Measurements from ENCODE around the gene HNRNPUL1. TPM values are rescaled to one million over a fixed set of nuclear protein-coding genes. Genes with fewer than 3 reads are reported as not detected.

Gene HNRNPUL1
- total and polyA plus RNA-seq, 9 of the 15 experiments (the other 6 are each of a cell fraction or from before 2014, with no cell fraction given), result 7.3 to 211 (median 85.0) TPM

DNA sequence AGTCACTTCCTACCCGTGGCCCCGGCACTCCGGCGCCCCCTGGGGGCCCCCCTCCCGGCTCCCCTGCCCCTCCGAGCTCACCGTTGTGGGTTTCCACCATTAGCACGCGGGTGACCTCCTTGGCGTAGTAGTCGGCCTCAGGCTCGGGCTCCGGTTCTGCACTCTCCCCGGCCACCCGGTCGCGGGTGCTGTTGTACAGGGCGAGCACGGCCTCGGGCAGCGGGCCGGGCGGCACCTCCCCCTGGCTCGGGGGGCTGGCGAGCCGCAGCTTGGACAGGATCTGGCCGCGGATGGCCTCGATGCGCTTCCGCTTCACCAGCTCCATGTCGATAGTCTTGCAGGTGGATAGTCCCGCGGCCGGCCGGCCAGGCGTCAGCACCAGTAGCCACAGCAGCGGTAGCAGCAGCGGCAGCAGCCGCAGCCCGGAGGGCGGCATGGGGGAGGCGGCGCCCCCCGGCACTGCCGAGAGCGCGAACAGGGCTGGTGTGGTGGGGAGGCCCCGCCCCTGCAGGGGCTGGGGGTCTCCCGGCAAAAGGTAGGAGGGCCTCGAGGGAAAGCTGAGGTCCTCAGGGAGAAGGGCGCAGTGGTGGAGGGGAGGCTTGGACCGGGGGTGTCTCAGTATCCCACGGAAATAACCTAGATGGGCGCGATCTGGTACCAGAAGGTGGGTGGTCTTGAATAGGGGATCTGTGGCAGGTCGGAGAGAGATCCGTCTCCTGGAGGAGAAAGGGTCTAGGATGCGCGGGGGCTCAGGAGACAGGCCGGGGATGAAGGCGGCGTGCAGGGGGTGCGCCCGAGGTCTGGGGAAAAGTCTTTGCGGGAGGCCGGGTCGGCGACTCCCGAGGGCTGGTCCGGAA, 88.7 kb downstream of the HNRNPUL1 start (continued):
- no peak for TF ChIP-seq CHCHD3 (CRISPR knock-in tag; IDR thresholded peaks at IDR 0.05)
- no peak for TF ChIP-seq TAF7 (tag; IDR thresholded peaks at IDR 0.05)
- peak; percentile 64 for TF ChIP-seq CXXC5 (CRISPR knock-in tag; IDR thresholded peaks at IDR 0.05)
- no peak for TF ChIP-seq KLF16 (IDR thresholded peaks at IDR 0.05)
- TF ChIP-seq MTF1 (CRISPR knock-in tag; IDR thresholded peaks at IDR 0.05; ENCODE audit: borderline replicate concordance), result no peak
- TF ChIP-seq EP400 (IDR thresholded peaks at IDR 0.05), result peak; percentile 91
- peak; percentile 62; the same call in 1 of the 2 replicates for TF ChIP-seq POLR2A (conservative IDR thresholded peaks at IDR 0.05)
- TF ChIP-seq ARHGAP35 (IDR thresholded peaks at IDR 0.05; ENCODE audit: partially characterized antibody), result peak; percentile 22
- TF ChIP-seq, protein P1, sequence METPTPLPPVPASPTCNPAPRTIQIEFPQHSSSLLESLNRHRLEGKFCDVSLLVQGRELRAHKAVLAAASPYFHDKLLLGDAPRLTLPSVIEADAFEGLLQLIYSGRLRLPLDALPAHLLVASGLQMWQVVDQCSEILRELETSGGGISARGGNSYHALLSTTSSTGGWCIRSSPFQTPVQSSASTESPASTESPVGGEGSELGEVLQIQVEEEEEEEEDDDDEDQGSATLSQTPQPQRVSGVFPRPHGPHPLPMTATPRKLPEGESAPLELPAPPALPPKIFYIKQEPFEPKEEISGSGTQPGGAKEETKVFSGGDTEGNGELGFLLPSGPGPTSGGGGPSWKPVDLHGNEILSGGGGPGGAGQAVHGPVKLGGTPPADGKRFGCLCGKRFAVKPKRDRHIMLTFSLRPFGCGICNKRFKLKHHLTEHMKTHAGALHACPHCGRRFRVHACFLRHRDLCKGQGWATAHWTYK (CRISPR knock-in tag; IDR thresholded peaks at IDR 0.05), result no peak
- no peak for TF ChIP-seq PHB2 (IDR thresholded peaks at IDR 0.05; ENCODE audit: low read depth)
- TF ChIP-seq, protein P2, sequence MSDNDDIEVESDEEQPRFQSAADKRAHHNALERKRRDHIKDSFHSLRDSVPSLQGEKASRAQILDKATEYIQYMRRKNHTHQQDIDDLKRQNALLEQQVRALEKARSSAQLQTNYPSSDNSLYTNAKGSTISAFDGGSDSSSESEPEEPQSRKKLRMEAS (CRISPR knock-in tag; IDR thresholded peaks at IDR 0.05), result peak; percentile 76
- TF ChIP-seq FOXA1 (IDR thresholded peaks at IDR 0.05; ENCODE audit: borderline replicate concordance), result no peak
- TF ChIP-seq, protein P3, sequence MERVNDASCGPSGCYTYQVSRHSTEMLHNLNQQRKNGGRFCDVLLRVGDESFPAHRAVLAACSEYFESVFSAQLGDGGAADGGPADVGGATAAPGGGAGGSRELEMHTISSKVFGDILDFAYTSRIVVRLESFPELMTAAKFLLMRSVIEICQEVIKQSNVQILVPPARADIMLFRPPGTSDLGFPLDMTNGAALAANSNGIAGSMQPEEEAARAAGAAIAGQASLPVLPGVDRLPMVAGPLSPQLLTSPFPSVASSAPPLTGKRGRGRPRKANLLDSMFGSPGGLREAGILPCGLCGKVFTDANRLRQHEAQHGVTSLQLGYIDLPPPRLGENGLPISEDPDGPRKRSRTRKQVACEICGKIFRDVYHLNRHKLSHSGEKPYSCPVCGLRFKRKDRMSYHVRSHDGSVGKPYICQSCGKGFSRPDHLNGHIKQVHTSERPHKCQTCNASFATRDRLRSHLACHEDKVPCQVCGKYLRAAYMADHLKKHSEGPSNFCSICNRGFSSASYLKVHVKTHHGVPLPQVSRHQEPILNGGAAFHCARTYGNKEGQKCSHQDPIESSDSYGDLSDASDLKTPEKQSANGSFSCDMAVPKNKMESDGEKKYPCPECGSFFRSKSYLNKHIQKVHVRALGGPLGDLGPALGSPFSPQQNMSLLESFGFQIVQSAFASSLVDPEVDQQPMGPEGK (CRISPR knock-in tag; IDR thresholded peaks at IDR 0.05; ENCODE audit: borderline replicate concordance), result no peak
- no peak for TF ChIP-seq FOXJ2 (tag; IDR thresholded peaks at IDR 0.05)
- TF ChIP-seq SMAD3 (CRISPR knock-in tag; conservative IDR thresholded peaks at IDR 0.05), result no peak
- TF ChIP-seq ZBTB1 (CRISPR knock-in tag; IDR thresholded peaks at IDR 0.05; ENCODE audit: borderline replicate concordance, low read depth), result no peak
- TF ChIP-seq CAMTA2 (CRISPR knock-in tag; conservative IDR thresholded peaks at IDR 0.05), result no peak
- no peak for TF ChIP-seq NCOA4 (IDR thresholded peaks at IDR 0.05; ENCODE audit: partially characterized antibody)
- TF ChIP-seq RUNX1 (IDR thresholded peaks at IDR 0.05; ENCODE audit: low read depth), result no peak
- TF ChIP-seq TARDBP (IDR thresholded peaks at IDR 0.05), result peak; percentile 36; the same call in 1 of the 2 replicates

Measured in K562 (cell line).